CD14-positive monocyte (primary cell): ENCODE results near the gene CFAP90. TPM values are rescaled to one million over a fixed set of nuclear protein-coding genes. Genes with fewer than 3 reads are reported as not detected.

Experiments used
- DNase-seq, 3 donors: peaks; one replicate each; pipeline ENCODE4 v3.0.0-alpha.2; 2011 to 2022
- H2AFZ ChIP-seq: 2 replicates; pipeline ENCODE4 v1.6.0; 2012; ENCODE audit warnings: mild to moderate bottlenecking, low read depth, low read length, inconsistent platforms; ENCODE audit not compliant: insufficient read depth, poor library complexity, severe bottlenecking
- H3K27ac ChIP-seq, 2 donors: 1 replicate in 1 of 2; 2 replicates in 1 of 2; pipeline ENCODE4 v1.5.1; 2012 to 2013; ENCODE audit warnings: low read length in 2 of 2, control low read depth in 1 of 2, inconsistent platforms in 1 of 2, low read depth in 1 of 2, mild to moderate bottlenecking in 1 of 2
- H3K27me3 ChIP-seq, 2 donors: one replicate each; pipeline versions ENCODE4 v1.6.0 to v1.6.1; 2011 to 2013; ENCODE audit warnings: low read length in 2 of 2; ENCODE audit not compliant: control insufficient read depth in 2 of 2, insufficient read depth in 2 of 2
- H3K36me3 ChIP-seq, 2 donors: replicated peaks in 1 of 2; 1 replicate in 1 of 2; 2 replicates in 1 of 2; pipeline versions ENCODE4 v1.5.1 to v1.6.1; 2012 to 2013; ENCODE audit warnings: low read length in 2 of 2, control low read depth in 1 of 2, inconsistent platforms in 1 of 2, mild to moderate bottlenecking in 1 of 2; ENCODE audit not compliant: insufficient read depth in 2 of 2, control insufficient read depth in 1 of 2
- H3K4me1 ChIP-seq, 2 donors: 1 replicate in 1 of 2; 2 replicates in 1 of 2; pipeline versions ENCODE4 v1.5.1 to v1.6.1; 2012 to 2013; ENCODE audit warnings: low read length in 2 of 2, control low read depth in 1 of 2, inconsistent platforms in 1 of 2, mild to moderate bottlenecking in 1 of 2, moderate library complexity in 1 of 2; ENCODE audit not compliant: insufficient read depth in 2 of 2, control insufficient read depth in 1 of 2
- H3K4me2 ChIP-seq: replicated peaks from 2 replicates; pipeline ENCODE3; 2012; ENCODE audit warnings: low read length, moderate library complexity, mild to moderate bottlenecking; ENCODE audit not compliant: poor library complexity, severe bottlenecking; ENCODE audit errors: extremely low read depth
- H3K4me3 ChIP-seq, 3 experiments: fragments of 200-600 bp in 1 of 3; sonication (generic) in 1 of 3; replicated peaks in 1 of 3; 1 replicate in 2 of 3; 2 replicates in 1 of 3; pipeline ENCODE4 v1.5.1; 2011 to 2013; ENCODE audit warnings: low read length in 3 of 3, mild to moderate bottlenecking in 3 of 3, control low read depth in 2 of 3, low read depth in 2 of 3, inconsistent platforms in 1 of 3, moderate library complexity in 1 of 3
- H3K79me2 ChIP-seq: 2 replicates; pipeline ENCODE4 v1.6.0; 2012; ENCODE audit warnings: mild to moderate bottlenecking, control low read depth, inconsistent platforms, low read length, moderate library complexity; ENCODE audit not compliant: insufficient read depth
- H3K9ac ChIP-seq: 2 replicates; pipeline ENCODE4 v1.6.0; 2017; ENCODE audit warnings: low read length, mild to moderate bottlenecking; ENCODE audit not compliant: insufficient read depth, poor library complexity, severe bottlenecking
- H3K9me3 ChIP-seq, 2 donors: replicated peaks in 1 of 2; 1 replicate in 1 of 2; 2 replicates in 1 of 2; pipeline versions ENCODE4 v1.5.1 to v1.6.1; 2012 to 2013; ENCODE audit warnings: low read length in 2 of 2, control low read depth in 1 of 2; ENCODE audit not compliant: control insufficient read depth in 1 of 2, insufficient read depth in 1 of 2
- H4K20me1 ChIP-seq: 2 replicates; pipeline ENCODE4 v1.6.0; 2012; ENCODE audit warnings: mild to moderate bottlenecking, low read length, control low read depth, moderate library complexity; ENCODE audit not compliant: insufficient read depth
- H3K27ac Mint-ChIP-seq, 7 donors: one replicate each; pipeline ENCODE4 v1.8.0; 2020; ENCODE audit warnings: mild to moderate bottlenecking in 7 of 7, mixed read lengths in 7 of 7, moderate library complexity in 6 of 7, inconsistent platforms in 2 of 7
- H3K27me3 Mint-ChIP-seq, 3 donors: one replicate each; pipeline ENCODE4 v1.8.0; 2021 to 2022; ENCODE audit warnings: low read depth in 3 of 3, mild to moderate bottlenecking in 3 of 3, mixed read lengths in 3 of 3, moderate library complexity in 3 of 3, inconsistent platforms in 1 of 3
- H3K36me3 Mint-ChIP-seq, 2 donors: one replicate each; pipeline ENCODE4 v1.8.0; 2020; ENCODE audit warnings: mixed read lengths in 2 of 2, inconsistent platforms in 1 of 2, mild to moderate bottlenecking in 1 of 2
- H3K4me1 Mint-ChIP-seq: one replicate; pipeline ENCODE4 v1.8.0; 2020; ENCODE audit warnings: mild to moderate bottlenecking, mixed read lengths
- H3K4me3 Mint-ChIP-seq, 2 donors: one replicate each; pipeline ENCODE4 v1.8.0; 2020; ENCODE audit warnings: mild to moderate bottlenecking in 2 of 2, mixed read lengths in 2 of 2, moderate library complexity in 1 of 2
- H3K9me3 Mint-ChIP-seq, 7 donors: one replicate each; pipeline ENCODE4 v1.8.0; 2020 to 2022; ENCODE audit warnings: mixed read lengths in 7 of 7, mild to moderate bottlenecking in 6 of 7, moderate library complexity in 6 of 7, inconsistent platforms in 2 of 7
- CTCF ChIP-seq: fragments of 200-600 bp; IDR thresholded peaks from one replicate; pipeline ENCODE4 v1.8.0; 2022; ENCODE audit warnings: antibody characterized with exemption, mild to moderate bottlenecking
- WGBS: methylation state at CpG from one replicate; pipeline ENCODE4 v1.1.5; 2013; ENCODE audit warnings: missing lambda C conversion rate; ENCODE audit not compliant: insufficient coverage; 5-methylcytosine and 5-hydroxymethylcytosine counted together
- intact Hi-C, 2 donors: fragments of 100-400 bp; cut with micrococcal nuclease; formaldehyde crosslinking; loops; one replicate each; pipeline versions ENCODE4 v1.15.0 to v1.15.1; 2023
- polyA plus RNA-seq, 3 donors: library from polyadenylated mRNA; depleted of rRNA in 1 of 3; unstranded in 2 of 3; stranded (reverse) in 1 of 3; fragments of 300-500 nt in 2 of 3; fragments of >200 nt in 1 of 3; fragmentation: Illumina TruSeq in 2 of 3; gene quantifications; 1 replicate in 2 of 3; 2 replicates in 1 of 3; pipeline ENCODE4 v1.2.3, GENCODE V29; 2012 to 2021

CFAP90 gene
- polyA plus RNA-seq, 3 donors: not detected

GRCh38 chr5:7856855-7857254, 5.9 kb upstream of the CFAP90 start:
- intact Hi-C loops: no loop called here
- no peaks in the 10 kb centered on the region for H3K79me2 ChIP-seq

GRCh38 chr5:7855611-7856010, 4.7 kb upstream of the CFAP90 start:
- Histone ChIP-seq H3K4me2 (no peak overlapping the region), H3K4me1 (peaks cover 3 to 4% of the 10 kb centered on the region in 2 donors), H2AFZ (no peak overlapping the region), H3K27me3 (peaks cover 16 to 21% of the 10 kb centered on the region in 2 donors), H3K27ac (no peak overlapping the region), H3K79me2 (no peaks in the 10 kb centered on the region), H3K9me3 (peaks cover 0 to 15% of the 10 kb centered on the region in 2 donors), H3K9ac (no peak overlapping the region), H4K20me1 (no peaks in the 10 kb centered on the region), H3K4me3 (no peak overlapping the region), H3K36me3 (peaks cover 21 to 31% of the 10 kb centered on the region in 2 donors)
- peaks cover 7% of the 10 kb centered on the region for H3K4me1 Mint-ChIP-seq
- intact Hi-C loops: no loop called here
- 89% methylated on average over 1 of the region's 3 CpGs for WGBS
- H3K9me3 Mint-ChIP-seq: peaks cover 2 to 20% (median 12%) of the 10 kb centered on the region in 7 donors
- H3K27ac Mint-ChIP-seq: peak overlapping the region in 2 of 7 donors; percentile 20 to 42
- peaks cover 19 to 25% (median 20%) of the 10 kb centered on the region in 3 donors for H3K27me3 Mint-ChIP-seq
- H3K4me3 Mint-ChIP-seq: no peak overlapping the region
- H3K36me3 Mint-ChIP-seq: peaks cover 28 to 33% of the 10 kb centered on the region in 2 donors
- DNase-seq: no peak
- TF ChIP-seq CTCF: no peak

More at GRCh38 chr5:7856855-7857254, 5.9 kb upstream of the CFAP90 start:
- H3K36me3 ChIP-seq: peaks cover 34 to 42% of the 10 kb centered on the region in 2 donors
- TF ChIP-seq CTCF: peak; percentile 58
- H3K4me3 ChIP-seq: no peak overlapping the region
- Mint-ChIP-seq H3K9me3 (peaks cover 0 to 12% (median 5%) of the 10 kb centered on the region in 7 donors), H3K27ac (no peak overlapping the region), H3K36me3 (peaks cover 39 to 41% of the 10 kb centered on the region in 2 donors), H3K27me3 (peaks cover 7 to 13% (median 10%) of the 10 kb centered on the region in 3 donors), H3K4me1 (peaks cover 4% of the 10 kb centered on the region), H3K4me3 (no peak overlapping the region)
- H3K4me1 ChIP-seq: no peaks in the 10 kb centered on the region
- no peaks in the 10 kb centered on the region for H4K20me1 ChIP-seq
- peaks cover 5 to 9% of the 10 kb centered on the region in 2 donors for H3K27me3 ChIP-seq
- no peak overlapping the region for H3K27ac ChIP-seq
- no CpG with 5 or more reads among the region's 2 CpGs for WGBS
- peaks cover 0 to 6% of the 10 kb centered on the region in 2 donors for H3K9me3 ChIP-seq
- H3K4me2 ChIP-seq: no peak overlapping the region
- no peak overlapping the region for H2AFZ ChIP-seq
- no peak overlapping the region for H3K9ac ChIP-seq
- no peak for DNase-seq
